Nephron progenitor cell (in vitro differentiated cells): ENCODE data around the gene CCNJL.
A peak's percentile ranks its signal among the peaks of the same experiment; 100 is the strongest.

Experiments
- DNase-seq: peaks from one replicate; pipeline ENCODE4 v3.0.0; 2021
- H3K27ac Mint-ChIP-seq: 2 replicates; pipeline ENCODE4 v1.8.0; 2021; ENCODE audit warnings: mild to moderate bottlenecking, moderate library complexity, mixed read lengths
- H3K27me3 Mint-ChIP-seq: 2 replicates; pipeline ENCODE4 v1.8.0; 2021; ENCODE audit warnings: mild to moderate bottlenecking, low read depth, mixed read lengths; ENCODE audit not compliant: poor library complexity
- H3K36me3 Mint-ChIP-seq: 2 replicates; pipeline ENCODE4 v1.8.0; 2021; ENCODE audit warnings: low read depth, mixed read lengths
- H3K4me1 Mint-ChIP-seq: 2 replicates; pipeline ENCODE4 v1.8.0; 2021; ENCODE audit warnings: mixed read lengths
- H3K4me3 Mint-ChIP-seq: 2 replicates; pipeline ENCODE4 v1.8.0; 2021; ENCODE audit warnings: mild to moderate bottlenecking, moderate library complexity, mixed read lengths
- H3K9me3 Mint-ChIP-seq: 2 replicates; pipeline ENCODE4 v1.8.0; 2021; ENCODE audit warnings: mild to moderate bottlenecking, moderate library complexity, mixed read lengths
- CTCF ChIP-seq: fragments of 200-600 bp; sonication (generic); IDR thresholded peaks from 2 replicates; pipeline ENCODE4 v1.5.0; 2021; ENCODE audit warnings: antibody characterized with exemption

The CCNJL gene

GRCh38 chr5:160278343-160278742 lies 34.0 kb downstream of the CCNJL start:
- TF ChIP-seq CTCF: no peak
- Mint-ChIP-seq H3K4me3 (no peak overlapping the region), H3K9me3 (no peaks in the 10 kb centered on the region), H3K27ac (peak overlapping the region; percentile 93), H3K27me3 (peaks cover 4% of the 10 kb centered on the region), H3K36me3 (peaks cover 59% of the 10 kb centered on the region), H3K4me1 (peaks cover 67% of the 10 kb centered on the region)
- DNase-seq: no peak

GRCh38 chr5:160274483-160274931 lies 37.9 kb downstream of the CCNJL start:
- Mint-ChIP-seq H3K4me1 (peaks cover 71% of the 10 kb centered on the region), H3K27ac (no peak overlapping the region), H3K36me3 (peaks cover 50% of the 10 kb centered on the region), H3K9me3 (no peaks in the 10 kb centered on the region), H3K27me3 (peaks cover 4% of the 10 kb centered on the region), H3K4me3 (no peak overlapping the region)
- TF ChIP-seq CTCF: no peak
- no peak for DNase-seq

- Mint-ChIP-seq H3K27me3 (peaks cover 4% of the 10 kb centered on the region), H3K4me3 (no peak overlapping the region), H3K36me3 (peaks cover 49% of the 10 kb centered on the region), H3K4me1 (peaks cover 67% of the 10 kb centered on the region), H3K27ac (peak overlapping the region; percentile 99), H3K9me3 (no peaks in the 10 kb centered on the region)
- no peak for TF ChIP-seq CTCF
- no peak for DNase-seq
Observed at GRCh38 chr5:160272889-160273288, 39.5 kb downstream of the CCNJL start.

GRCh38 chr5:160272264-160272663 lies 40.1 kb downstream of the CCNJL start:
- TF ChIP-seq CTCF: no peak
- peaks cover 2% of the 10 kb centered on the region for H3K27me3 Mint-ChIP-seq

GRCh38 chr5:160271836-160272235 lies 40.5 kb downstream of the CCNJL start:
- no peaks in the 10 kb centered on the region for H3K27me3 Mint-ChIP-seq
- peaks cover 69% of the 10 kb centered on the region for H3K4me1 Mint-ChIP-seq
- peak overlapping the region; percentile 65 for H3K4me3 Mint-ChIP-seq
- peak overlapping the region; percentile 99 for H3K27ac Mint-ChIP-seq
- H3K36me3 Mint-ChIP-seq: peaks cover 43% of the 10 kb centered on the region
- TF ChIP-seq CTCF: no peak
- DNase-seq: no peak
- H3K9me3 Mint-ChIP-seq: no peaks in the 10 kb centered on the region

More at GRCh38 chr5:160272264-160272663, 40.1 kb downstream of the CCNJL start:
- H3K36me3 Mint-ChIP-seq: peaks cover 48% of the 10 kb centered on the region
- peak overlapping the region; percentile 45 for H3K4me3 Mint-ChIP-seq
- H3K4me1 Mint-ChIP-seq: peaks cover 69% of the 10 kb centered on the region
- H3K27ac Mint-ChIP-seq: peak overlapping the region; percentile 99
- no peaks in the 10 kb centered on the region for H3K9me3 Mint-ChIP-seq
- no peak for DNase-seq

- H3K4me3 Mint-ChIP-seq: peak overlapping the region; percentile 65
- peak; percentile 44 for DNase-seq
Observed at GRCh38 chr5:160271396-160271795, 41.0 kb downstream of the CCNJL start.

More at GRCh38 chr5:160271396-160271795, 41.0 kb downstream of the CCNJL start:
- H3K36me3 Mint-ChIP-seq: peaks cover 40% of the 10 kb centered on the region
- H3K27ac Mint-ChIP-seq: peak overlapping the region; percentile 99
- TF ChIP-seq CTCF: no peak
- H3K27me3 Mint-ChIP-seq: no peaks in the 10 kb centered on the region
- no peaks in the 10 kb centered on the region for H3K9me3 Mint-ChIP-seq
- peaks cover 71% of the 10 kb centered on the region for H3K4me1 Mint-ChIP-seq
